ENCODE results near the gene STS. TPM values are rescaled to one million over a fixed set of nuclear protein-coding genes. Genes with fewer than 3 reads are reported as not detected.

The STS gene
- total and polyA plus RNA-seq, 2 of the 8 experiments (the other 6 are each of a cell fraction or from before 2014, with no cell fraction given): 0.67 to 1.5 TPM

- TF ChIP-seq USF2 (IDR thresholded peaks at IDR 0.05; ENCODE audit: low read length) (no peak), PHF8 (conservative IDR thresholded peaks at IDR 0.05; ENCODE audit: low read depth, low read length) (peak; percentile 66; the same call in 1 of the 2 replicates), GTF2F1 (IDR thresholded peaks at IDR 0.05; ENCODE audit: borderline replicate concordance, low read depth, low read length) (no peak), RAD21 (IDR thresholded peaks at IDR 0.05 in 1 of 2, conservative IDR thresholded peaks at IDR 0.05 in 1 of 2; ENCODE audit: low read depth in 2 of 2, low read length in 2 of 2) (0 out of 4 replicates have a peak, but pooled peaks of 1 of the 2 experiments have one; percentile 2), SIN3A (conservative IDR thresholded peaks at IDR 0.05 in 1 of 2, IDR thresholded peaks at IDR 0.05 in 1 of 2; ENCODE audit: low read depth in 1 of 2, low read length in 2 of 2) (0 out of 4 replicates have a peak, but pooled peaks of 1 of the 2 experiments have one; percentile 1), CBX5 (IDR thresholded peaks at IDR 0.05; ENCODE audit: low read depth, low read length) (no peak), KDM4A (IDR thresholded peaks at IDR 0.05; ENCODE audit: low read depth, low read length, severe bottlenecking) (peak; percentile 51), NRF1 (IDR thresholded peaks at IDR 0.05; ENCODE audit: low read depth, low read length) (peak; percentile 70), SAP30 (IDR thresholded peaks at IDR 0.05; ENCODE audit: insufficient read depth, insufficient replicate concordance, low read length) (no peak), BRCA1 (IDR thresholded peaks at IDR 0.05; ENCODE audit: low read depth, low read length) (no peak), POLR2A (IDR thresholded peaks at IDR 0.05; ENCODE audit: control extremely low read depth in 1 of 2, low read depth in 2 of 2, low read length in 2 of 2) (0 out of 3 replicates have a peak, but pooled peaks of 1 of the 2 experiments have one; percentile 4)
Measured at GRCh38 chrX:7147978-7148854, 704 bp downstream of the STS start, which contains the start of gene PUDP (continued).
